ENCODE results near the gene SERINC3. TPM values are rescaled to one million over a fixed set of nuclear protein-coding genes. Genes with fewer than 3 reads are reported as not detected.

SERINC3 gene
- total RNA-seq, 1 experiment from 2014 or later: 110 TPM

DNA sequence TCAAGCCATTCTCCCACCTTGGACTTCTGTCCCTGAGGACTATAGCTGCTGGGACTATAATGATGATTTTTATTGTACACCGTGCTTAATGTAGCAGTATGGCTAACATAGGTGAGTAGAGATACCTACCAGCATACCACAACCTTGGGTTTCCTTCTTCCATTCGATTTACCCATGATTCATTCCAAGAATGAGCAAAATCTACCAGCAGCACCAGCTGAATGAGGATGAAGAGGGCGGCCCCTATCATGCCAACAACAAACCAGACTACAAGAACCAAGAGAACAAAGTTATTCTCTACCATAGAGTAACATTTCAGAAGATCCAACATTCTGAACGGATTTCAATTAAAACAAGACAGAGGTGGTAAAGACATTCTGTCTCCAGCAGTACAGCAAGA, 12.1 kb downstream of the SERINC3 start:
- Histone ChIP-seq H3K36me3 (ENCODE audit: low read depth) (peaks cover 39% of the 10 kb centered on the region), H3K27me3 (ENCODE audit: insufficient read depth, low read depth) (no peaks in the 10 kb centered on the region), H4K20me1 (ENCODE audit: insufficient read depth) (peaks cover 16% of the 10 kb centered on the region), H3K9me2 (ENCODE audit: insufficient read depth) (no peaks in the 10 kb centered on the region), H2AFZ (no peak overlapping the region), H3K9me3 (ENCODE audit: insufficient read depth, low read depth) (no peaks in the 10 kb centered on the region), H3F3A (ENCODE audit: insufficient read depth, low read depth) (peaks cover 6% of the 10 kb centered on the region; the same call in 1 of the 2 replicates), H3K4me2 (no peak overlapping the region), H3K79me2 (ENCODE audit: low read depth) (peaks cover 15% of the 10 kb centered on the region), H3K4me1 (replicated peaks; ENCODE audit: insufficient read depth) (no peaks in the 10 kb centered on the region), H3K27ac (no peak overlapping the region), H3K4me3 (no peak overlapping the region)
- DNase-seq: no peak
- no TSS peak for BruUV-seq (replicated peaks)
- TF ChIP-seq, protein P1, sequence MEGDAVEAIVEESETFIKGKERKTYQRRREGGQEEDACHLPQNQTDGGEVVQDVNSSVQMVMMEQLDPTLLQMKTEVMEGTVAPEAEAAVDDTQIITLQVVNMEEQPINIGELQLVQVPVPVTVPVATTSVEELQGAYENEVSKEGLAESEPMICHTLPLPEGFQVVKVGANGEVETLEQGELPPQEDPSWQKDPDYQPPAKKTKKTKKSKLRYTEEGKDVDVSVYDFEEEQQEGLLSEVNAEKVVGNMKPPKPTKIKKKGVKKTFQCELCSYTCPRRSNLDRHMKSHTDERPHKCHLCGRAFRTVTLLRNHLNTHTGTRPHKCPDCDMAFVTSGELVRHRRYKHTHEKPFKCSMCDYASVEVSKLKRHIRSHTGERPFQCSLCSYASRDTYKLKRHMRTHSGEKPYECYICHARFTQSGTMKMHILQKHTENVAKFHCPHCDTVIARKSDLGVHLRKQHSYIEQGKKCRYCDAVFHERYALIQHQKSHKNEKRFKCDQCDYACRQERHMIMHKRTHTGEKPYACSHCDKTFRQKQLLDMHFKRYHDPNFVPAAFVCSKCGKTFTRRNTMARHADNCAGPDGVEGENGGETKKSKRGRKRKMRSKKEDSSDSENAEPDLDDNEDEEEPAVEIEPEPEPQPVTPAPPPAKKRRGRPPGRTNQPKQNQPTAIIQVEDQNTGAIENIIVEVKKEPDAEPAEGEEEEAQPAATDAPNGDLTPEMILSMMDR (conservative IDR thresholded peaks at IDR 0.05): no peak
- no peak for TF ChIP-seq EZH2 (IDR thresholded peaks at IDR 0.05; ENCODE audit: low read depth)
- ChIA-PET CTCF (no interaction called here), POLR2A (ENCODE audit: unreplicated experiment) (no interaction called here)
- intact Hi-C loops (cut with micrococcal nuclease; ENCODE audit: unreplicated experiment): no loop called here

DNA sequence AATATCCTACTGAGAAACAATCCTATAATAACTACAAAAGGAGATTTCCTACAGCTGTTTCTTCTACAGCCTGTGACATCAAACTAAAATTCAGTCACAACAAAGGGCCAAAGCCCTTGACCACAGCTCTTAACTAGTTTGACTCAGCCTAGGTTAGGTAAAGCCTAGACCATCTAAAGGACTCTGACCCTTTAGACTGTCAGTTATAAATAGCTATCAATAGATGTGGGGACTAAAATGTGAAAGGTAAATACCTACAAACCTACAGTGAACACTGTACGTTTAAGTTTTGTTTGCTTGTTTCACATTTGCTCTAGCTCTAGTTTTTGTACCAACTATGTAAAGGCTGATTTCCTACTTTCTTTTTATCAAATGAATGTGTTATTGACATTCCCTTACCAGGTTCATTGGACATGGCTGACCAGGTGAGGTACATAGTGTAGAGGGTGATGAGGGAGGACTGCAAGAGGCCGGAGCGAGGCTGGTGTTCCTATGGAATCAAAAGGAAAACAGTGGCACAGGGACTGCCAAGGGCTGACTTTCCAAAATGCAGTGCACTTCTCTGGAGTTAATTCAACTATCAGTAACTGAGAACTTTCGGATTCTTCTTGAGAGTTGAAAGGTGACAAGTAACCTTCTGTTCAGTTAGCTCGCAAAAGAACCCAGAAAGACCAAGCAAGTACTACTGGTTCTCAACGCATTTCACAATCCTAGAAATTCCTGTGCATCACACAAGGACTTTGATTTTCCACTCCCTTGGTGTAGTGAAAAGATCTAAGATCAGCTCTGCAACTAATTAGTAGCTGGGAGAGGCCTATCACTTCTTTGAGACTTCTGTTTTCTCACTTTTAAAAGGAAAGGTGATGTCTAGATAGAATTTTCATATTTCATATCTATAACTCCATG, 17.2 kb downstream of the SERINC3 start:
- no TSS peak for BruUV-seq (replicated peaks)
- H3K27me3 ChIP-seq (ENCODE audit: insufficient read depth, low read depth): no peaks in the 10 kb centered on the region
- H3K4me1 ChIP-seq (replicated peaks; ENCODE audit: insufficient read depth): no peaks in the 10 kb centered on the region
- H3K4me3 ChIP-seq: no peak overlapping the region
- 0 out of 2 replicates have a peak overlapping the region, but pooled peaks have one; percentile 10 for H3K27ac ChIP-seq
- H3K9me2 ChIP-seq (ENCODE audit: insufficient read depth): no peaks in the 10 kb centered on the region
- TF ChIP-seq, protein P1 (conservative IDR thresholded peaks at IDR 0.05): no peak
- TF ChIP-seq EZH2 (IDR thresholded peaks at IDR 0.05; ENCODE audit: low read depth): no peak
- no peak overlapping the region for H2AFZ ChIP-seq
- no peak overlapping the region for H3K4me2 ChIP-seq
- H3K36me3 ChIP-seq (ENCODE audit: low read depth): peaks cover 69% of the 10 kb centered on the region
- intact Hi-C loops (cut with micrococcal nuclease; ENCODE audit: unreplicated experiment): no loop called here
- no peaks in the 10 kb centered on the region for H3F3A ChIP-seq (ENCODE audit: insufficient read depth, low read depth)
- CTCF ChIA-PET: no interaction called here
- no peaks in the 10 kb centered on the region for H3K79me2 ChIP-seq (ENCODE audit: low read depth)
- H3K9me3 ChIP-seq (ENCODE audit: insufficient read depth, low read depth): no peaks in the 10 kb centered on the region
- DNase-seq: no peak
- 0 out of 2 replicates have a peak, but pooled peaks cover 4% of the 10 kb centered on the region for H4K20me1 ChIP-seq (ENCODE audit: insufficient read depth)
- POLR2A ChIA-PET (ENCODE audit: unreplicated experiment): interaction anchor here (0.6 kb wide), 1 partner anchor 735 kb away, joined by 14 read pairs; no protein-coding TSS in a partner anchor

DNA sequence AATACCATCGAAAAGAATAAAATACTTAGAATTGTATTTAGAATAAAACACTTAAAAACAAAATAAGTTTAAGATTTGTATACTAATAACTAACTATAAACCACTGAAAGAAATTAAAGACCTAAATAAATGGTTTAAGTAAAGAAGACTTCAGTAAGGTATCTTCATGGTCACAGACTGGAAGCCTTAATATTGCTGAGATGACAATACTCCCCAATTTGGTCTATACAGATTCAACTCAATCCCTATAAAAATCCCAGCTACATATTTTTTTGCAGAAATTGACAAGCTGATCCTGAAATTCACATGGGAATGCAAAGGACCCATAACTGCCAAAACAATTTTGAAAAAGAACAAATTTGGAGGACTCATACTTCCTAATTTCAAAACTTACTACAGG, 18.9 kb downstream of the SERINC3 start:
- Histone ChIP-seq H3K27me3 (ENCODE audit: insufficient read depth, low read depth) (no peaks in the 10 kb centered on the region), H3K27ac (no peak overlapping the region), H3K79me2 (ENCODE audit: low read depth) (no peaks in the 10 kb centered on the region), H3K4me1 (replicated peaks; ENCODE audit: insufficient read depth) (peaks cover 2% of the 10 kb centered on the region), H3K4me3 (no peak overlapping the region), H2AFZ (no peak overlapping the region), H3F3A (ENCODE audit: insufficient read depth, low read depth) (peaks cover 2% of the 10 kb centered on the region), H3K9me3 (ENCODE audit: insufficient read depth, low read depth) (no peaks in the 10 kb centered on the region), H3K4me2 (no peak overlapping the region), H4K20me1 (ENCODE audit: insufficient read depth) (0 out of 2 replicates have a peak, but pooled peaks cover 3% of the 10 kb centered on the region), H3K9me2 (ENCODE audit: insufficient read depth) (no peaks in the 10 kb centered on the region), H3K36me3 (ENCODE audit: low read depth) (peaks cover 67% of the 10 kb centered on the region)
- TF ChIP-seq, protein P1 (conservative IDR thresholded peaks at IDR 0.05): no peak
- TF ChIP-seq EZH2 (IDR thresholded peaks at IDR 0.05; ENCODE audit: low read depth): no peak
- ChIA-PET CTCF (no interaction called here), POLR2A (ENCODE audit: unreplicated experiment) (interaction anchor here (0.6 kb wide), 1 partner anchor 1016 kb away, joined by 6 read pairs; no protein-coding TSS in a partner anchor)
- no peak for DNase-seq
- no TSS peak for BruUV-seq (replicated peaks)
- intact Hi-C loops (cut with micrococcal nuclease; ENCODE audit: unreplicated experiment): no loop called here
